Brain microvascular endothelial cell (primary cell): ENCODE results near the gene PRMT1.

ENCODE experiments used
- DNase-seq: peaks from one replicate; pipeline ENCODE4 v3.0.0-alpha.2; 2020
- H3K27ac ChIP-seq: fragments of 250-450 bp; sonication (Bioruptor Pico); 2 replicates; pipeline ENCODE4 v1.5.1; 2020; ENCODE audit warnings: mild to moderate bottlenecking, moderate library complexity
- H3K27me3 ChIP-seq: fragments of 250-450 bp; sonication (Bioruptor Pico); replicated peaks from 2 replicates; pipeline ENCODE4 v1.5.1; 2020; ENCODE audit warnings: mild to moderate bottlenecking
- H3K36me3 ChIP-seq: fragments of 250-450 bp; sonication (Bioruptor Pico); replicated peaks from 2 replicates; pipeline ENCODE4 v1.5.1; 2020; ENCODE audit warnings: mild to moderate bottlenecking
- H3K4me3 ChIP-seq: 2 replicates; pipeline ENCODE4 v1.5.1; 2011; ENCODE audit warnings: low read depth, mild to moderate bottlenecking, control low read depth, low read length, moderate library complexity
- CTCF ChIP-seq: IDR thresholded peaks from 2 replicates; pipeline ENCODE4 v1.5.1; 2011; ENCODE audit warnings: low read depth, mild to moderate bottlenecking, moderate library complexity, low read length, control low read depth, inconsistent platforms; ENCODE audit errors: missing control alignments
- in situ Hi-C: cut with HindIII; loops from 2 replicates; pipeline ENCODE4 v1.10.0; 2017; ENCODE audit warnings: low sequenced_read_pairs, low pct_ligation_motif_present

PRMT1 gene

GRCh38 chr19:49679771-49680413, 2.8 kb downstream of the PRMT1 start:
- in situ Hi-C loops: no loop called here
- Histone ChIP-seq H3K27me3 (no peaks in the 10 kb centered on the region), H3K27ac (no peak overlapping the region), H3K4me3 (no peak overlapping the region), H3K36me3 (peaks cover 34% of the 10 kb centered on the region)
- DNase-seq: no peak
- no peak for TF ChIP-seq CTCF

- Histone ChIP-seq H3K36me3 (peaks cover 40% of the 10 kb centered on the region), H3K27me3 (no peaks in the 10 kb centered on the region), H3K27ac (no peak overlapping the region), H3K4me3 (peak overlapping the region; percentile 20)
- peak; percentile 79 for DNase-seq
- in situ Hi-C loops: no loop called here
- peak; percentile 100 for TF ChIP-seq CTCF
These were observed 3.6 kb downstream of the PRMT1 start for GRCh38 chr19:49680421-49681351.

GRCh38 chr19:49681830-49682229, 4.8 kb downstream of the PRMT1 start:
- Histone ChIP-seq H3K36me3 (peaks cover 45% of the 10 kb centered on the region), H3K27me3 (no peaks in the 10 kb centered on the region), H3K4me3 (no peak overlapping the region), H3K27ac (no peak overlapping the region)
- TF ChIP-seq CTCF: no peak
- in situ Hi-C loops: no loop called here
- no peak for DNase-seq

- DNase-seq: no peak
- H3K4me3 ChIP-seq: no peak overlapping the region
- TF ChIP-seq CTCF: no peak
- peaks cover 45% of the 10 kb centered on the region for H3K36me3 ChIP-seq
- in situ Hi-C loops: no loop called here
- H3K27me3 ChIP-seq: no peaks in the 10 kb centered on the region
- no peak overlapping the region for H3K27ac ChIP-seq
These were observed 5.2 kb downstream of the PRMT1 start for GRCh38 chr19:49682274-49682673.

GRCh38 chr19:49683814-49684250, 6.8 kb downstream of the PRMT1 start:
- no peaks in the 10 kb centered on the region for H3K27me3 ChIP-seq
- in situ Hi-C loops: no loop called here
- H3K4me3 ChIP-seq: no peak overlapping the region
- no peak for DNase-seq
- H3K27ac ChIP-seq: no peak overlapping the region
- no peak for TF ChIP-seq CTCF
- H3K36me3 ChIP-seq: peaks cover 45% of the 10 kb centered on the region
